ENCODE measurements around the gene HELT. TPM values are rescaled to one million over a fixed set of nuclear protein-coding genes. Genes with fewer than 3 reads are reported as not detected.

Gene HELT
- total and polyA plus RNA-seq, 2 donors from 2014 or later = 0.37 TPM; not detected in 1

GRCh38 chr4:184991860-184992259, 26.4 kb upstream of the HELT start:
- Histone ChIP-seq H3K9ac (ENCODE audit: low read length in 3 of 3) (no peak overlapping the region), H3K27ac (ENCODE audit: low read depth in 2 of 2, low read length in 2 of 2) (no peak overlapping the region), H3K27me3 (ENCODE audit: control insufficient read depth, insufficient read depth, low read length) (no peaks in the 10 kb centered on the region), H3K4me1 (ENCODE audit: control insufficient read depth in 2 of 3, insufficient read depth in 2 of 3, low read depth in 1 of 3, low read length in 3 of 3) (peaks cover 0 to 6% (median 2%) of the 10 kb centered on the region in 3 donors), H3K9me3 (ENCODE audit: control insufficient read depth in 2 of 3, insufficient read depth in 1 of 3, low read length in 3 of 3) (no peaks in the 10 kb centered on the region), H3K36me3 (ENCODE audit: control insufficient read depth in 2 of 3, insufficient read depth in 3 of 3, low read length in 3 of 3) (no peaks in the 10 kb centered on the region), H3K4me3 (ENCODE audit: low read length in 3 of 3) (no peak overlapping the region)
- DNase-seq = no peak
- TF ChIP-seq CTCF (IDR thresholded peaks at IDR 0.05; ENCODE audit: borderline replicate concordance, extremely low read depth, insufficient read depth) = no peak
- FAIRE-seq = no peak
- intact Hi-C loops (cut with DNase I) = no loop called here

- H3K4me1 ChIP-seq (ENCODE audit: control insufficient read depth in 2 of 3, insufficient read depth in 2 of 3, low read depth in 1 of 3, low read length in 3 of 3) = peaks cover 0 to 5% (median 2%) of the 10 kb centered on the region in 3 donors
- TF ChIP-seq CTCF (IDR thresholded peaks at IDR 0.05; ENCODE audit: borderline replicate concordance, extremely low read depth, insufficient read depth) = no peak
- H3K9me3 ChIP-seq (ENCODE audit: control insufficient read depth in 2 of 3, insufficient read depth in 1 of 3, low read length in 3 of 3) = no peaks in the 10 kb centered on the region
- no peak for DNase-seq
- H3K9ac ChIP-seq (ENCODE audit: low read length in 3 of 3) = no peak overlapping the region
- H3K36me3 ChIP-seq (ENCODE audit: control insufficient read depth in 2 of 3, insufficient read depth in 3 of 3, low read length in 3 of 3) = no peaks in the 10 kb centered on the region
- H3K4me3 ChIP-seq (ENCODE audit: low read length in 3 of 3) = no peak overlapping the region
- H3K27ac ChIP-seq (ENCODE audit: low read depth in 2 of 2, low read length in 2 of 2) = no peak overlapping the region
- H3K27me3 ChIP-seq (ENCODE audit: control insufficient read depth, insufficient read depth, low read length) = no peaks in the 10 kb centered on the region
- intact Hi-C loops (cut with DNase I) = no loop called here
- FAIRE-seq = no peak
These were observed 25.9 kb upstream of the HELT start for GRCh38 chr4:184992422-184992821.

- DNase-seq (peak in 1 of 5 donors; percentile 19), FAIRE-seq (no peak)
- no peaks in the 10 kb centered on the region for H3K9me3 ChIP-seq (ENCODE audit: control insufficient read depth in 2 of 3, insufficient read depth in 1 of 3, low read length in 3 of 3)
- peaks cover 0 to 2% (median 0%) of the 10 kb centered on the region in 3 donors for H3K4me1 ChIP-seq (ENCODE audit: control insufficient read depth in 2 of 3, insufficient read depth in 2 of 3, low read depth in 1 of 3, low read length in 3 of 3)
- no peak overlapping the region for H3K4me3 ChIP-seq (ENCODE audit: low read length in 3 of 3)
- intact Hi-C loops (cut with DNase I) = no loop called here
- no peak overlapping the region for H3K9ac ChIP-seq (ENCODE audit: low read length in 3 of 3)
- H3K36me3 ChIP-seq (ENCODE audit: control insufficient read depth in 2 of 3, insufficient read depth in 3 of 3, low read length in 3 of 3) = no peaks in the 10 kb centered on the region
- H3K27me3 ChIP-seq (ENCODE audit: control insufficient read depth, insufficient read depth, low read length) = no peaks in the 10 kb centered on the region
- H3K27ac ChIP-seq (ENCODE audit: low read depth in 2 of 2, low read length in 2 of 2) = no peak overlapping the region
- TF ChIP-seq CTCF (IDR thresholded peaks at IDR 0.05; ENCODE audit: borderline replicate concordance, extremely low read depth, insufficient read depth) = no peak
These were observed 25.0 kb upstream of the HELT start for GRCh38 chr4:184993247-184993646.

GRCh38 chr4:184994010-184994622, 24.2 kb upstream of the HELT start:
- intact Hi-C loops (cut with DNase I) = no loop called here

More at GRCh38 chr4:184994010-184994622, 24.2 kb upstream of the HELT start:
- H3K27me3 ChIP-seq (ENCODE audit: control insufficient read depth, insufficient read depth, low read length) = no peaks in the 10 kb centered on the region
- FAIRE-seq = no peak
- no peaks in the 10 kb centered on the region for H3K4me1 ChIP-seq (ENCODE audit: control insufficient read depth in 2 of 3, insufficient read depth in 2 of 3, low read depth in 1 of 3, low read length in 3 of 3)
- H3K27ac ChIP-seq (ENCODE audit: low read depth in 2 of 2, low read length in 2 of 2) = no peak overlapping the region
- H3K9me3 ChIP-seq (ENCODE audit: control insufficient read depth in 2 of 3, insufficient read depth in 1 of 3, low read length in 3 of 3) = no peaks in the 10 kb centered on the region
- no peak overlapping the region for H3K4me3 ChIP-seq (ENCODE audit: low read length in 3 of 3)
- DNase-seq = peak in 1 of 5 donors; percentile 24
- no peak for TF ChIP-seq CTCF (IDR thresholded peaks at IDR 0.05; ENCODE audit: borderline replicate concordance, extremely low read depth, insufficient read depth)
- no peaks in the 10 kb centered on the region for H3K36me3 ChIP-seq (ENCODE audit: control insufficient read depth in 2 of 3, insufficient read depth in 3 of 3, low read length in 3 of 3)
- no peak overlapping the region for H3K9ac ChIP-seq (ENCODE audit: low read length in 3 of 3)
